EL (cell line): ENCODE data around the gene SETBP1.

Source experiments
- DNase-seq: peaks from one replicate; pipeline ENCODE4 v3.0.0-alpha.2; 2016

Gene SETBP1

DNA sequence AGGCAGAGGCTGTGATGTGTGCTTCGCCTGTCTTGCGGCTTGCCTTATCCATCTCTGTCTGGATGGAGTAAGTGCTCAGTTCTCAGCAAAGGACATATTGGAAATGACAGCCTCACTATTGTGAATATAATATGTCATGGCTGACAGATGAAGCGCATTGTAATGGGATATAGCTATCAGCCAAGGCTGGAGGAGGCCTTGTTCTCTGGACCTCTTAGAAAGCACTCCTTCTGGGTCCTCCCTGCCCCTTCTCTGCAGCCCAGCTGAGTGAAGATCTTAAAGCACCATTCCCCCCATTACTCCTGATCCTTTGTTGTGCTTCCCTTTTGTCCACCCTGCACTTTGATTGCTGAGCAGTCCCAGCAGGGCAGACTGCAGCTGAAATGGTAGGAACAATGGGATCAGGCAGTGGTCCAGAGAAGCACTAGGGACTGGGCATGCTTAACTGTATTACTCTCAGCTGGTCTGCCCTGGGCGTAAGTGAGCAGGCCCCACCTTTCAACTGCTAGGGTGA, 265.3 kb downstream of the SETBP1 start:
- no peak for DNase-seq

DNA sequence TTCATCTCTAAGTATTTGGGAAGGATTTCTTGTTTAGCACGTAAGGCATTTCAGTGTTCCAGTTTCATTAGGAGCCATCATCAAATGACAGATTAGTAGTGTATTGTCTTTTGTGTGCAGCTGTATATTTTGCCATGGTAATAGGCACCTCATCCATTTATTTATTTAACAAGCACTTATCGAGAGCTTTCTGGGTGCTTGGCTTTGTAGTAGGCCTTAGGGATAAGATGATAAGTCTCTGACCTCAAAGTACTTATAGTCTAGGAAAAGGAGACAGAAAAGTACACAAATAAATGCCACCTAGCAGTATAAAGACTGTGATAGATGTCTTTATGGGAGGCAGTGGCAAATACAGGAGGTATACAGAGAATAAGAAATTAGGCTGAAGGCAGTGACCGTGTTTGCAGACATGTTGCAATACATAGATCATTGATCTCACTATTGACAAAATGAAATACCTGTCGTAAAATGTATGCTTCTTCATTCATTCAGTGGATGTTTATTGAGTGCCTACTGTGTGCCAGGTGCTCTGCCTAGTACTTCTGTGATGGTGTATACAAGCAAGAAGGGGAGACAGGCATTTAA, 265.9 kb downstream of the SETBP1 start:
- DNase-seq: no peak

DNA sequence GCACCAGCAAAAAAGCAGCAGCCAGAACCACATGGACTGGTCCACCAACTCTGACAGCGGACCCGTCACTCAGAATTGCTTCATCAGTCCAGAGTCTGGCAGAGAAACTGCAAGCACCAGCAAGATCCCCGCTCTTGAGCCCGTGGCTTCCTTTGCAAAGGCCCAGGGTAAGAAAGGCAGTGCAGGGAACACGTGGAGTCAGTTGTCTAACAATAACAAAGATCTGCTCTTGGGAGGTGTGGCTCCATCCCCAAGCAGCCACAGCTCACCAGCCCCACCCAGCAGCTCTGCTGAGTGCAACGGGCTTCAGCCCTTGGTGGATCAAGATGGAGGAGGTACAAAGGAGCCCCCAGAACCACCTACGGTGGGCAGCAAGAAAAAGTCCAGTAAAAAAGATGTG, 269.3 kb downstream of the SETBP1 start:
- no peak for DNase-seq

DNA sequence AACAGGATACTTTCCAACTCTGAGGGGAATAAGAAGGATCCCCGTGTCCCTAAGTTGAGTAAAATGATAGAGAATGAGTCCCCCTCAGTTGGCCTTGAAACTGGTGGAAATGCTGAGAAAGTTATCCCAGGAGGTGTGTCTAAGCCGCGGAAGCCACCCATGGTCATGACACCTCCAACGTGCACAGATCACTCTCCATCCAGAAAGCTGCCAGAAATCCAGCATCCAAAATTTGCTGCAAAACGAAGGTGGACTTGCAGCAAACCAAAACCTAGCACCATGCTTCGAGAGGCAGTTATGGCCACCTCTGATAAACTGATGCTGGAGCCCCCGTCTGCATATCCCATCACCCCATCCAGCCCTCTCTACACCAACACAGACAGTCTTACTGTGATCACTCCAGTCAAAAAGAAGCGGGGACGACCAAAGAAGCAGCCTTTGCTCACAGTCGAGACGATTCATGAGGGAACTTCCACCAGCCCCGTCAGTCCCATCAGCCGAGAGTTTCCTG, 270.1 kb downstream of the SETBP1 start:
- no peak for DNase-seq

DNA sequence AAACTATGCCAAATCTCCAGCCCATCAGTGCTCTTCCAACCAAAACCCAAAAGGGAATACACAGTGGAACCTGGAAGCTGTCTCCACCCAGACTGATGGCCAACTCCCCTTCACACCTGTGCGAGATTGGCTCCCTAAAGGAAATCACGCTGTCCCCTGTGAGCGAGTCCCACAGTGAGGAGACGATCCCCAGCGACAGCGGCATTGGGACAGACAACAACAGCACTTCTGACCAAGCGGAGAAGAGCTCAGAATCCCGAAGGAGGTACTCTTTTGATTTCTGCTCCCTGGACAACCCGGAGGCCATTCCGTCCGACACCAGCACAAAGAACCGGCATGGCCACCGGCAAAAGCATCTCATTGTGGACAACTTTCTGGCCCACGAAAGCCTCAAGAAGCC, 271.1 kb downstream of the SETBP1 start:
- no peak for DNase-seq

DNA sequence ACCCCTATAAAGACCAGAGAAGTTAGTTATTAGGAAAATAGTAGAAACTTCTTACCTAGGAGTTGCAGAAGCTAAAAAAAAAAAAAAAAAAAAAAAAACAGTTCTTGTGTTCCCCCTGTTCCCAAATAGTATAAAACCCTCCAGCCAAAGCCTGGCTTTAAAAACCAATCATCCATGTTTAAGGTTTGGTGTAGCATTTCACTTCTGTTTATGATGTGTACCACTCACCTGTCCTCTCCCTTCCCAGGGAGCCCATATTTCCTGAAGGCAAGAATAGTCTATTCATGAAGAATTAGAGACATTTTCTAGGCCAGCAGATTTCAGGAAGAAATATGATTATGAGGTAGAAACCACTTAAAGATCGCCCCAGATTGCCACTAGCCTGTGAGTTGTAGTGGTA, 273.6 kb downstream of the SETBP1 start:
- DNase-seq: no peak

DNA sequence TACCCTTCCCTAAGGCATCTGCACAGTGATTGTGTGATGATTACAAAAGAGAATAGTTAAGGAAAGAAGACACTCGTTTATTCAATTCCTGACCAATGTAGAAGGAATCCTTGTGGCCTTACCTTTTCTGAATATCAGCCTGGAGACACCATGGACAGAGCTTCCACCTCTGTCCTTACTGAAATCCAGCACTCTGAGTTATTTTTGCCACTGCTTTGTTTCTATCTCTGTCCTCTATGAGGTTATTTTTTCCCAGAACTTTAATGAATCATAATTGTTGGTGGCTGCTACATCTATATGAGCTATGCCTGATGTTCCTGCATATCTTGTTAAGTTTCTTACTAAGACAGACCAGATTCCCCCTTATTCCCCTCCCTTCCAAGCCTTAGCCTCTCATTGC, 275.1 kb downstream of the SETBP1 start:
- DNase-seq: no peak

DNA sequence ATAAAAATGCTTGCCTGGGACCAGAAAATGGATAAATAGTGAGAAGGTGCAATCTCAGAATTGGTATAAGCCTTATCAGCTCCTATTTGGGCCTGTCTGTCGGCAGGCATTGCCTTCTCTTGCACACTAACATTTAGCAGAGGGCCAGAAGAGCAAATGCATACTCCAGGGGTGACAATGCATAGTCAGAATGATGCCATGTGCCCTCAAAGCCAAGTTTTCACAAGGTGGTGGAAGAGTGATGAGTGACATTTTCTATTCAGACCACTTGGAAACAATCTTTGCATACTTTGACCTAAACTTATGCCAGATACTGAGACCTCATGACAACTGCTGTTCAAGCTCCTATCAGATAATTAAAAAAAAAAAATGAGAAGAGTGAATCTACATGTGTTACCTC, 276.3 kb downstream of the SETBP1 start:
- DNase-seq: no peak

DNA sequence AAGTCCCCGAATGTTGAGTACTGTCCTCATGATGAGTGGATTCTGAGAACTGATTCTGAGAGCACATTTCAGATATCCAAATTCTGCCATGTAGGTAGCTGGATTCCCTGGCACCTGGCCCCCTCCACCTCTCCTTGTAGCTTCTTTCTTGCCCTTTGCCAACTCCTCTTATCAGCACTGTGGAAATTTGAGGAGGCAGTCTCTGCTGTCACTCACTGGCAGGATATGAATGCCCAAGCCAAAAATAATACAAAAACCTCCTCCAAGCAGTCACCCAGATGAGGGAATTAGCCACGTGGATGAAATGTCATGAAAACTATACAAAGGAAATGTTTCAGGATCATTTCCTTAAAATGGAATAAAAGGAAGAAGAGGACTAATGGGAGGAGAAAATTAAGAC, 276.8 kb downstream of the SETBP1 start:
- no peak for DNase-seq

DNA sequence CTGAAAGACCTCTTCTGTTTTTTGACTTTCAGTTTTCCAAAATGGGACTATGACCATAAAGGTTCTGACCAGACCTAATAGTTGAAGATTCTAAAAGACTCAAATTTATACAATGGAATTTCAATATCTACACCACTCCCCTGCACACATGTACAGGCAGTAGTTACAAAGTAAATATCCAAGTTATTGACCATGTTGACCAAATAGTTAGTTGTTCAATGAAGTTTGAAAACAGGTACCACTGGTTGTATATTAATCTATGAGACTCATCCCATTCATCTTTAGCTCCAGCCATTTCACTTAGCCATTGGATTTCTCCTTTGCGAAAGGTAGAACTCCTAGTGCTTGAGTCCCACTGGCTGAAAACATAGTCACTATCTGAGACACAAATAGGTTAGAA, 277.4 kb downstream of the SETBP1 start:
- DNase-seq: no peak

DNA sequence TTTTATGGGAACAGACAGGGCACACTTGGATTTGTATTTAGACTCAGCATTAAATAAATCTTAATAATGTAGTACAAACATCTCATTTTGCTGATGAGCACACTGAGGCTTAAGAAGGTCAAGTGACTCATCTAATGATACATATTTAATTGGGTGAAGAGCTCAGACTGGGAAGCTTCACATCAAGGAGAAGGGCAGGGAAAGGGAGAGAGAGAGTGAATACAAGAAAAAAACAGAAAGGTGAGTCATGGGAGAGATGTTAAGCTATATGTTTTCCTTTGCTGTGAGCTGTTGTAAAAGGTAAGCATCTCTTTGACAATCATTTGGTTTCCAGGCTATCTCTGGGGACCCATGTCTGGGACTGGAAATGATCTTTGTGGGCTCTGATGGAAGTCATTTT, 277.8 kb downstream of the SETBP1 start:
- peak; percentile 8 for DNase-seq

DNA sequence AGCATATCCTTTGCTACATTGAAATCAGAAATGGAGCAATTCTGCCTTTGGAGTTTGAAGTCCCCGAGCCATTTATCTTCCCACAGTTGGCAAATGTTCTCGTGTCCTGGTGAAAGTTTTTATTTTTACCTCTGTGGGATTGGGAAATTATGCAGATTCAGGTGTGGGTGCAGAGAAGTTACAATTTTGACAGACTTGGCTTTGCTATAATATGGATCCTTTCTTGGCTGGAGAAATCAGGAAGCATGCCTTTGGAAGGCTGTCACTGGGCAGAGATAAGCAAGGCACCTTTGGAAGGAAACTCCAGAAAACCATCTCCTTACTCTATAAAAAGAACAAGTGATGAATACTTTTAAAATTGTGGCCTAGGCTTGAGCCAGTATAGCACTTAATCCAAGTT, 278.3 kb downstream of the SETBP1 start:
- DNase-seq: no peak

DNA sequence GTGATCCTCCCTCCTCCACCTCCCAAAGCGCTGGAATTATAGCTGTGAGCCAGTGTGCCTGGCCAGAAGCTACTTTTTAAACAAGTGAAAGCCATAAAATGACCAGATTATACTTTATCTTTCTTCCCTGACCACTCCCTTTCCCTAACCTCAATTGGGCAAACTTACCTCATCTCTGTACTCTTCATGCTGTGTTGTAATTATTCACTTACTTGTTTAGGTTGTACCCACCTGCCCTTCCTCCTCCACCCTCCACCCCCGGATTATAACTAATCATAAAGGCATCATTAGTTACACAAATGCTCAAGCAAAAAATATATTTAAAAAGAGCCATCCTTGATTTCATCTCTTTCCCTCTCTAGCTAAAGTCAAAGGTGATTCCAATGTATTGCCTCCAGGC, 279.9 kb downstream of the SETBP1 start:
- no peak for DNase-seq

DNA sequence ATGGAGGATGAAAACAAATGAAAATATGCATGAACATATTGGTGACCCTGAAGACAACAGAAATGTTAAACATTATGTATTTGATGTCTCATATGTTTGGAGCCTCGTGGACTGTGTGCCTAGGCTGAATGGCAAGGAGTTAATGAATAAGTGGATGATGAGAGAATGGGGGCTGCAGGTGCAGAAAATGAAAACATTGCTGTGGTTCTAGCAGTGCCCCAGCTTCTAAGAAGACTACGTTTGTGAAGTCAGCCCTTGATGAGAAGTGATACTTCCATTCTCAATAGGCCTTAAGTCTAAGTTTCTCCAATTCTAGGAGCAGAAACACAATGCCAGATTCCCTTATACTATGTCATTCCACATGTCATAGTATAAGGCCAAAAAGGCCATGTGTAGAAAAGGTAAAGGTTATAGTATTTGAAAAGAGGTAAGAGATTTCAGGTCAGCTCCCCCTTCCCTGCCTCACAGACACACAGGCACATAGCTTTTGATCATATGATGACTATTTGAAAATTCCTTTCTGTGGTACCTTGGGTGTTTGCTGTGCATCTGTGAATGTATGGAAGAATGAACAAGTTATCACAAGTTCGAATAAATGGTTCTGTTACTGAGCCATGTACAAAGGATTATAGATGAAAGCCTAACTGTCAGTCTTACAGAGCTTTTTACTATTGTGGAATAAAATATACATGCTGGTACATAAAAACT, 280.8 kb downstream of the SETBP1 start:
- DNase-seq: no peak

DNA sequence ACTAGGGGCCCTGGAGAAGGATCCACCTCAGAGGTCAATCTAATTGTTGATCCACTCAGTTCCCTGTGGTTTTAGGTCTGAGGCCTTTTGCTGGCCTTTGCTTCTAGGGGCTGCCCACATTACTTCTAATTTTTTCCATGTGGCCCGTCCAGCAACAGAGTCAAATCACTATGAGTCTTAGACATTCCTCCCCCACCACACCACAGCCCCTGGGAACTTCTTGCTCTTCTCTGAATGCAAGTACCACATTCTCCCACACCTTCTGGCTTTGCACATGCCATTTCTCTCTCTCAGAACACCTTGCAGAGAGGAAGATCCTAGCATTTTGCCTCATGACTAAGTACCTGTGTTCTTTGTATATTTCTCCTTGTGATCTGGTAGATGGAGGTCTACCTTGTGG, 286.9 kb downstream of the SETBP1 start:
- no peak for DNase-seq

DNA sequence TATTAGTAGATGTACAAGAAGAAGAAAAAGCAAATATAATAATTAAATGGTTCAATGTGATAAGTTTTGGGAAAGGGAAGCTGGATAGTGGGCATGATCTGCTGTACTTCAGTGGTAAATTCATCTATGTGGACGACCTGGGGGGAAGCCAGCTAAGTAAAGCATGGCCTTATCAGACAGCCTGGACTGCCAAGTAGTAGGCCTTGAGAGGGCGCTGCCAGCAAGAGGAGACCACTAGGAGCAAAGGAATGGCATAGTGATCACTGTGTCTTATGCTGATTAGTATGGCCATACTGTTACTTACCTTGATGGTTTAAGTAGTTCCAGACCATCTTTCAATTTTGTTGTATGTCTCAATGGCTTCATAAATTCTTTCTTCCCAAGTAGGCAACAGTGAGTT, 287.6 kb downstream of the SETBP1 start:
- no peak for DNase-seq

DNA sequence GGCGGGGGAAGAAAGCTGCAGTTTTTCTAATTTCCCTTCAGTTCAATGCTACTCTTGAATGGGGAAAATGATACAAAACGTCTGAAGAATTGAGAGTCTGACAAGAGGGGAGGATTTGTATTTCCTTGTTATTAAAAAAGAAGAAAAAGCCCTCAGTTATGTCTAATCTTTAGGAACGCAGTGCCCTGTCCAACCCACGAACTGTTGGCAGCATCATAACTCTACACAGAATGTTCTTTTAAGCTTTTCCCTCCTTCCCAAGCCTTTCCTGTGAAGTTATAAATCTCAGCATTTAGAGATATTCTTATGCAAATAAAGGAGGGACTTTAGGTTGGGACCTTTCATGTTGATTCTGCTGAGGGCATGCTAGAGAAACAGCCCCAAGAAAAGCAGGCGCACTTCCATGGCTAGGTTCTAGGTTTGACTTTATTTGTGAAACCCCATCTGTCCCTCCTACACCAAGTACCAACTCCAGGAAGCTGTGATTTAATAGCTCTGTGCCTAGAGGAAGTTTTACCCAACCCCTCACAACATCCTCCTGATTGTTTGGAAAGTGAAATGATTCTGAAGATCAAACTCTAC, 288.6 kb downstream of the SETBP1 start:
- DNase-seq: no peak

DNA sequence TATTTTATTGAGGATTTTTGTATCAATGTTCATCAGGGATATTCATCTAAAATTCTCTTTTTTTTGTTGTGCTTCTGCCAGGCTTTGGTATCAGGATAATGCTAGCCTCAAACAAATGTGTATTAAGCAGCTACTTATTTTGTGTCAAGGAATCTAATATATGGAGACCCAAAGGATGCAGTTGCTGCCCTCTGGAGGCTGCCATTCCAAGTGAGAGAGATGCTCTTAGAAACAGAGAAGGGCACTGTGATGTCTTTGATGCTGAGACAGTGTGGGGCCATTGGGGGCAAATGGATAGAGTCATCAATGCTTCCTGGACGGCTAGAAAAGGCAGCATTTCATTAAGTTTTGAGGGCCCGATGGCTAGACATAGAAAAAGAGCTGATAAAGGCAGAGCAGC, 292.6 kb downstream of the SETBP1 start:
- no peak for DNase-seq

DNA sequence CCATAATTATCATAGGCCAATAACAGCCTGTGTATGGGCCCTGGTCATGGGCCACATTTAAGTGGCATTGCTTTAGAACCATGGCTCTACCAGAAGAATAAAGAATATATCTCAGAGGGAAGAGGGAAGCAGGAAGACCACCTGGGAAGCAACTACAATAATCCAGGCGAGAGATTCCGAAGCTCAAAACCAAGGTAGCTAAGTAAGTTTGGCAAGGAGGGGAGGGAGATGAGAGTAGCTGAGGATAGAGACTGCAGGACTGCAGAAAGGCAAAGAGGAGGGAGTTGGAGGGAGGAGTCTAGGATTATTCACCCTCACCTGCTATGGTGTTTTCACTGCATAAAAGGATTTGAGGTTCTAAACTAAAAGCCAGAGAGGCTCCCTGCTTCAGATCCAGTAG, 293.5 kb downstream of the SETBP1 start:
- no peak for DNase-seq

DNA sequence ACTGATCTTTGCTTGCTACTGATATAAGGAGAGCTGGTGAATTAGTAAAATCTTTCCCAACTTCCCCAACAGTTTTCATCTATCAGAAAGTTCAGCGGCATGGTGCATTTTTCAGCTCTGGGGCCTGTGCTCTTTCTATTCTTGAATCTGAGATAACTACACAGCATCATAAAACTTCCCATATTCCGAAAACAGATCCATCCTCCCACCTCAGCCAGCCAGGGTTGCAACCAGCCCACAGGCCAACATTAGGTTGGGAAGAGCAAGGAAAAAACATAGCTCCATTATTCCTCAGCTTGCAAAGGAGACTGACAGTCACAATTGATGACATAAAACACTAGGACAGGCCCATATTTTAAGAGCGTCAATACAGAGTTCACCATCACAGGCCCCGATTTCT, 297.2 kb downstream of the SETBP1 start:
- DNase-seq: no peak

DNA sequence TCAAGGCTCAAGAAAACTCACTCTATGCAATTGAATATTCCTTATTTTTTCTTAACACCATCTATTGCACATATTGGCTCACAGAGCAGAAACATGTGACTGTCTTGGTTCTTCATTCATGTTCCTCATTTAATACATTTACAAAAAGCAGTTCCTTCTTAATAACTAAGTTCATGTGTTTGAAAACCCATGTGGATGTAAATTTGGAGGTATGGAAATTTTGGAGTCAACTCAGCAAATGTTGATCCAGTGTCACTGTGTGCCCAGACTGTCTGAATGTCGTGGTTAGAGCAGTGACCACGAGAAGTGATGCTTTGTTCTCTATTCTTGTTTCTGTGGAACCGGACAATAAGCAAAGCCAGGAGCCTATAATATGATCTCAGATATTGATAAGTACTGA, 299.1 kb downstream of the SETBP1 start:
- no peak for DNase-seq

DNA sequence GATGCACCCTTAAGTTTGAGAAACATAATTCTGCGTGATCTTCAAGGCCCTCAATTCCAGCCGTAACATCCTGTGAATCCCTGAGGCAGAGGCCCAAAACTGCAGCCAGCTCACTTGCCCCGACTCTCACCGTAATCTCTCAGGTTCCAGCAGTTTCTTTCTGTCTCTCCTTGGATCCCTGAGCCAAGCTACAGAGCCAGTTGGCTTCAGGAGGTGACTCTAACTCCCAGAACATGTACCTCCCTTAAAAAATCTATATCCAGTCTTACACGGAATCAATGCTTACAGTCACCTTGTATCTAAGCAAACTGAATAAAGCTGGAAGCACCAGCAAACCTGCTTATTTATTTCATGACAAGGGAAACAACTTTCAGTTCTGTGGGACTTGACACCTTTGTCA, 300.4 kb downstream of the SETBP1 start:
- DNase-seq: no peak

DNA sequence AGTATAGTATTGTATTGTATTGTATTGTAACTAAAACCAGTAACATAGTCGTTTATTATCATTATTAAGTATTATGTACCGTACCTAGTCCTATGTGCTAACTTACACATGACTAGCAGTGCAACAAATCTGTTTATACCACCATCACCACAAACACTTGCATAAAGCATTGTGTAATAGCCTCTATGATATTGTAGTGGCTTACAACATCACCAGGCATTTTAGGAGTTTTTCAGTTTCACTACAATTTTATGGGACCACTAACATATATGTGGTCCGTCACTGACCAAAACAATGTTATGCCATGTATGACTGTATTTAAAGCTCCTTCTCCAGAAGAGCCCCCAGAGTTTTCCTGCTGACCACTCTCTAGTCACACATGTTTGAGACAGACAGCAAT, 306.2 kb downstream of the SETBP1 start:
- DNase-seq: no peak

DNA sequence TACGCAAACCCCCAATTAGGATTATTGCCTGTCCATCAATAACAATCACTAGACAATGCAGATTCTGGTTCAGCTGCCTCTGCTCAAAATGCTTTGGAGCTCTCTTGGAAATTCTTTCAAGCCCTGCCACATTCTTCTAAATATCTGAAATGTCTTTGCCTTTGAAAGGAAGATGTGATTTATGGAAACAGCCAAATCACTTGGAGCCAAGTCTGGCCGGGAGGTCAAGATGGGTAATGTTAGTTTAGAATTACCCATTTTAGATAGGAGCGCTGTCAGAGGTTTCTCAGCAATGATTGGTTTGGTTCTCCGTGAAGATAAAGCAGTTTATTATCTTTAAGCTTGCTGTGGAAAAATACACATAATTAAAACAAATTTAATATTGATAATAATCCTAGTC, 306.7 kb downstream of the SETBP1 start:
- no peak for DNase-seq
